Skeletal muscle cell (primary cell): ENCODE results near the gene NPIPA3.
"Not testable (repeated sequence)": the region's sequence is repeated elsewhere in the genome, so short reads cannot be mapped to it uniquely, and the experiment has no call there.

ENCODE experiments used
- DNase-seq: peaks from one replicate; pipeline ENCODE4 v3.0.0-alpha.2; 2010; ENCODE audit warnings: low read depth
- H3K4me3 ChIP-seq: 2 replicates; pipeline ENCODE4 v1.5.1; 2011; ENCODE audit warnings: low read depth, mild to moderate bottlenecking, control low read depth, low read length, moderate library complexity

NPIPA3 gene

DNA sequence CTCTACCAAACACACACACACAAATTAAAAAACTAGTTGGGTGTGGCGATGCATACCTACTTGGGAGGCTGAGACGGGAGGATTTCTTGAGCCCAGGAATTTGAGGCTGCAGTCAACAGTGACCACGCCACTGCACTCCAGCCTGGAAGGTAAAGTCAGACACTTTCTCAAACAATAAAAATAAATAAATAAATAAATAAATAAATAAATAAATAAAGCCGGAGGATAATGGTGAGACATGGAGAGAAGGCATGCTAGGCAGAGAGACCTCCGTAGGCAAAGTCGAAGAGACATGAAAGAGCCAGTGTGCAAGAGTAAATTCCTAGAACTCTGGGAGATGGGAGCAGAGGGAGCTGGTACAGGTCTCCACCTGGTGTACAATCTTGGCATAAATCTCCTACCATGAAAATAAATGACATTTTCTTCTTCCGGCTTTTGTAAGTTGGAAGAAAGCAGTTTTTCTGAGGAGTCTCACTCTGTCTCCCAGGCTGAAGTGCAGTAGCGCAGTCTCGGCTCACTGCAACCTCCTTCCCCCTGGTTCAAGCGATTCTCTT is 37.7 kb downstream of the NPIPA3 start:
- H3K4me3 ChIP-seq, DNase-seq: not testable (repeated sequence)

DNA sequence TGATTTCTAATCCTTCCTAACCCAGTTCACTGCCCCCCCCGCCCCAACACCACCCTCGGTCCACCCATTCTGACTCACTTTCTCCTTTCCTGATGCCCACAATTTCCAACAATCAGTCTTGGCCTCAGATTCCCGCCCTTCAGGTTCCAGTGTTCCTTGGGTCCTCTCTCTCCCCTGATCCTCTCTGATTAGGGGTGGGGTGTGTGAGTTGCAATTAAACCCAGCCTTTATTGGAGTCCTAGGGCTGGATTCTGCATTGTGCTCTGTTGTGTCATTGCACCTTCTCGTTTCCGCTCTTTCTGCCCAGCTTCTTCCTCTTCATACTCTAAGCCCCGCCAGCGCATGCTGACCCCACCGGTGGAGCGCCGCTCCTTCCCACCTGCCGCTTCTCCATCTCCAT is 38.6 kb downstream of the NPIPA3 start:
- DNase-seq = not testable (repeated sequence)

DNA sequence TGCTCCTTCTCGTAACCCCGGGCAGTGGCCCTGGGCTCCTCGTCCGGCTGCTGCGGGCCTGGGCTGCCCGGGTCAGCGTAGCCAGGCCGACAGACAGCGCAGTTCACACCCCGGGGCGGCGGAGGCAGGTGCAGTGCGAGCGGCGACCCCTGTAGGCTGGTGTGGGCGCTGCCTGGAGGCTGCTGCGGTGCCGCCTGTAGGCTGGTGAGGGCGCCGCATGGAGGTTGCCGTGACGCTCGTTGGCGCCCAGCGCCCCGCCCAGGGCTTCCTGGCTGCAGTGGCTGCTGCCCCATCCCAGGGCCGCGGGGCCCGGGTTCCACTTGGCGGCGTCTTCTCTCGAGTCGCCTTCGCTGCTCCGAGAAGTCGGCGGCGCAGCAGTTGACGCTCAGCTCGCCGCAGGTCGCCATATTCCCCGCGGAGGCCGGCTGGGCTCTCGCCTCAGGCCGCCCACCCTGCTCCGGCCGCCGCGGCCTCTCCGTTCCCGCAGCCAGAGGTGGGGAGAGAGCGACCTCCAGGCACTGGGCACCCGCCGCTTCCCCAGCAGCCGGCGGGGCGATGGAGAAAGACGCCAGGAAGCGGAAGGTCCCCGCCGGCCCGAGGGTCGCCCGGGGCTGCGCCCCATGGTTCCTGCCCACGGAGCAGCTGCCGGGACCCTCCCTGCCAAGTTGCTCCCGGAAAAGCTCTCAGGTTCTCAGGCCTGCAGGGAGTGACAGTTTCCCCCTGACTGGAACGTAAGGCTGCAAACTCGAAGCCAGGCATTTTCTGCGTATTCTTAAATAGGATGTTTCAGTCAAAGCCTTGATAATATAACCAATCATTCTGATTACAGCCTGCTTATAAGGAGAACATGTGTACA is 39.3 kb downstream of the NPIPA3 start, which contains the start of gene NPIPA2:
NPIPA2 (plus strand) TSS at position 261 of the 856 bp plus-strand sequence. CDS start 5,533 bp downstream, outside the sequence.
- not testable (repeated sequence) for H3K4me3 ChIP-seq, DNase-seq

More for the DNA sequence above, 38.6 kb downstream of the NPIPA3 start:
- not testable (repeated sequence) for H3K4me3 ChIP-seq

DNA sequence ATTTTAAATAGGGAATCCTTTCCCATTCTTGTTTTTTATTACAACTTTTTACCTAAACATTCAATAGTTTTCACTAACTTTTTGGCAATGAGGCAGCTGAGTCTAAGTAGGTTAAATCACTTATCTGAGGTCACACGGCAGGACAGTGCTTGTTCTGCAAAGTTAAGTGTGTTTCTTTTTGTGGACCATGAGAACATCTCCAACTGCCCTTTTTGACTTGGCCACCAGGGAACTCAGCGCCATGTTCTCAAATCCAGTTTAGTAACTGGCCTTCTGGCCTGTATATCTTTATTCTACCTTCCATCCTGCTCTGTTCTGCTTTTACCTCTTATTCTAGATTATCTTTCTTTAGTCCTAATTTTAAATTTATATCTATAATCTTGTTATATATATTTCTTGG is 70.4 kb downstream of the NPIPA3 start:
- H3K4me3 ChIP-seq, DNase-seq: not testable (repeated sequence)

DNA sequence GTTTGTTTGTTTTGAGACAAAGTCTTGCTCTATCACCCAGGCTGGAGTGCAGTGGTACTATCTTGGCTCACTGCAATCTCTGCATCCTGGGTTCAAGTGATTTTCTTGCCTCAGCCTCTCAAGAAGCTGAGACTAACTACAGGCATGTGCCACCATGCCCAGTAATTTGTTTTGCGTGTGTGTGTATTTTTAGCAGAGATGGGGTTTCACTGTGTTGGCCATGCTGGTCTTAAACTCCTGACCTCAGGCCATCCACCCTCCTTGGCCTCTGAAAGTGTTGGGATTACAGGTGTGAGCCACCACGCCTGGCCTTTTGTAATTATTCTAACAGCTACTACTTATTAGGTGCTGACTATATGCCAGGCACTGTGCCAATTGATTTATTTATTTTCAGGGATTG is 72.4 kb downstream of the NPIPA3 start:
- not testable (repeated sequence) for H3K4me3 ChIP-seq, DNase-seq
